ENCODE data around the gene IRF4.

IRF4 gene

DNA sequence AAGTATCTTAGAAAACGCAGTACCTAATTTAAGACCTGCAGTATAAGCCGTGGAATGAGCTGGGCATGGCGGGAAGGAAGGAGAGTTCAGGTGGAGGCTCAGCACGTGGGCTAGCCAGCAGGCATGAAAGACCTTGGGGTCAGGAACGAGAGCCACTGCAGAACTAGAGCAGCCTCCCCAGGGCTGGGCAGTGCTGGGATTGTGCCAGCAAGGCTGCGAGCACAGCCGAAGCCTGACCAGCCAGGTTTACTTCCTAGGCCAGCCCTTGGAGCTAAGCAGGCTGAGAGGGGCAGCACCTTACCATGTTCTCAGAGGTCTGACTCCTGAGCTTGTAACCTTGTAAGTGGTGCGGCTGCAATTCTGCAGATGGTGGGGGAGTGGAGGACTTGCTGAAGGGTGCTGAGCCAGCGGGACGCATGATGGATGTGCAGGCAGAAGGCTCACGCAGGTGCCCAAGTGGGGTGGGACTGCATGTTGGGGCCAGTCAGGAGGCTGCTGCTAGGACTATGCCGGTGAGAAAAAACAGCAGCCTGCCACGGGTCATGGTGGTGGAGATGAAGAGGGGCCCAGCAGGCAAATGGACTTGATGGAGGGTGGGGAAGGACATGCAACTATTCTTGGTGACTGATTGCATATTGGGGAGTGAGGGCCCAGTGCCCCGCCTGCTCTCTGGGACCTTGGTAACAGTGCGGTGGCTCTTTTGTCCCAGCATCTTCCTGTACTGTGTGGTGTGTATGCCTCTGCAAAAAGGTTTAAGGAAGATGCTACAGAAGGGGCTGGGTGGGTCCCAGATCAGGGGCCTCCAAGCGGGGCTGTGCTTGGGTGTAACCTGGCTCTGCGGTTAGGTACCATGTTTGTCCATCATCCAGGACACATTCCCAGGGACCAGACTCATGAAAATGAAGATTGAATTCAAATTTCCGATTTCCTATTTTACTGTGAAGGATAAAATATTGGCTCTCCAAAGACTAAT is 37.6 kb upstream of the IRF4 start:
- DNase-seq (ENCODE audit: low spot score), result no peak

DNA sequence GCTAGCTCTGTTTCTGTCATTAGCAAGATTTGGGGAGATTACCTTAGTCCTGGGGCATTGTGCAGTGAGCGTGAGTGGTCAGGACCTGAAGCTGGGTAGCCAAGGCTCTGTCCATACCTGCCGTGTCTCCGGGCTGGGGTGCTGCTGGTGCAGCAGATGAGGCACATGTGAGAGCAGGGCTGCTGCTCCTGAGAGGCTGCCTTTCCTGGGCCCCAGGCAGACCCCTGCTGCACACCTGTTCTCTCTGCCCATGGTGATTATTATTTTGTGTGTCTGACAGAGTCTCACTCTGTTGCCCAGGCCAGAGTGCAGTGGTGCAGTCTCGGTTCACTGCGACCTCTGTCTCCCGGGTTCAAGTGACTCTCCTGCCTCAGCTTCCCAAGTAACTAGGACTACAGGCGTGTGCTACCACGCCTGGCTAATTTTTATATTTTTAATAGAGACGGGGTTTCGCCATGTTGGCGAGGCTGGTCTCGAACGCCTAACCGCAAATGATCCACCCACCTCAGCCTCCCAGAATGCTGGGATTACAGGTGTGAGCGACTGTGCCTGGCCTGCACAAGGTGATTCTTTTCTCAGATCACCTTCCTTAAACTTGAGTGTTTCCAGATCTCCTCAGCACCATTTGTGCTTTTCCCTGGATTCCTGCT is 36.8 kb upstream of the IRF4 start:
- no peak for DNase-seq (ENCODE audit: low spot score)

DNA sequence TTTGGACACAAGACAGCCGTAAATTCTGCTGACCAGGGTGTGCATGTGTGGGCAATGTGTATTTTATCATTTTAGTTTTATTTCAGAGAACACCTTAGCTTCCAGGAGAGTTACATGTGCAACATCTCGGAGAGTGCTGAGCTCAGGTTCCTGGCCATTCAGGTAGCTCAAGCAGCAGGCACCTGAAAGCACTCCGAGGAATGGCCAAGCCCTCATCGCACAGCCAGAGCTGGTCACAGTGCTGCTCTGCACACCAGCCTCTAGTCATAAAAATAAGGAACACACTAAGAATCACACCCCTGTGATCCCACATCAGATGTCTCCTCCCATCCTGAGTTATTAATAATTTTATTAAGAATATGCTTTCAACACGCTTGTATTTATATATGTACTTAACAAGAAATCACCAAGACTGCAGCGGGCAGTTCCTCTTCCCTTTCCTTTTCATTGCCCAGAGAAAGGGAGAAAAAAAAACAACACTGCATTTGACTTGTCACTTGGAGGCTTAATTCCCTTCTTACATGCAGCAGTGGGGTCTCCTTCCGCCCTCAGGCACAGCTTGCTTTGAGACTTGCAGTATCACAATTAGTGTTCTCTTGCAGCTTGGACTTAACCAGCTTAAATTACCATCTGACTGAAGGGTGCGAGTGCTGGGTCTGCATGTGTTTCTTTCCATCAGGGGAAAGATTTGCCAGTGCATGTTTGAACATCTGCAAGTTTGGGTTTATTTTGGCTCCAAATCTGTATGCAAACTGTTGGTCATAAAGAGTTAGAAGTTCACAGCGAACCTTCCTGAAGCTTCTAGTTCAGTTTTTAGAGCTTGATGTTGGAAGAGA is 36.0 kb upstream of the IRF4 start:
- no peak for DNase-seq (ENCODE audit: low spot score)

GRCh38 chr6:356828-357251 is 34.7 kb upstream of the IRF4 start:
- DNase-seq (ENCODE audit: low spot score), result no peak

DNA sequence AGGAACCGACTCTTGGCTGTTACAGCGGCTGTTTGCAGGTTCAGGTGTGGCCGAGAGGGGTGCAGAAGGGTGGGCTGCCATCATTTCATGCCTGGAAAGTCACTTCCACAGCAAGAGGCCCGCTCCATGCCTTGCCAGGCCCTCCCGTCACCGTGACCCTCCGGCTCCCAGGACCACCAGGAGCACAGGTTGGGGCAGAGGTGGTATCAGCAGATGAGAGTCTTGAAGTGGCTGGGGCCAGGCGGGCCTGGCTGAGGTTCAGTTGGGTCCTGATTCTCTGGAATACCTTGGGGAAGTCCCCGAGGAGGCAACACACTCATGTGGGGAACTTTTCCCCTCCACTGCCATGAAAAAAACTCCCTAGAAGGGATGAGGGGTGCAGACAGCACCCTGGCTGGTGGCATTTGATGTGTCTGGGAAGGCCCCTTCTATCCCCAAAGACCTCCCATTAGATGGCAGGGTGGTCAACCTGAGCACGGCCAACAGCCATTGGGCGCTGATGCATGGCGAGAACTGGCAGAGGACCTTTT is 34.2 kb upstream of the IRF4 start:
- DNase-seq (ENCODE audit: low spot score), result no peak

DNA sequence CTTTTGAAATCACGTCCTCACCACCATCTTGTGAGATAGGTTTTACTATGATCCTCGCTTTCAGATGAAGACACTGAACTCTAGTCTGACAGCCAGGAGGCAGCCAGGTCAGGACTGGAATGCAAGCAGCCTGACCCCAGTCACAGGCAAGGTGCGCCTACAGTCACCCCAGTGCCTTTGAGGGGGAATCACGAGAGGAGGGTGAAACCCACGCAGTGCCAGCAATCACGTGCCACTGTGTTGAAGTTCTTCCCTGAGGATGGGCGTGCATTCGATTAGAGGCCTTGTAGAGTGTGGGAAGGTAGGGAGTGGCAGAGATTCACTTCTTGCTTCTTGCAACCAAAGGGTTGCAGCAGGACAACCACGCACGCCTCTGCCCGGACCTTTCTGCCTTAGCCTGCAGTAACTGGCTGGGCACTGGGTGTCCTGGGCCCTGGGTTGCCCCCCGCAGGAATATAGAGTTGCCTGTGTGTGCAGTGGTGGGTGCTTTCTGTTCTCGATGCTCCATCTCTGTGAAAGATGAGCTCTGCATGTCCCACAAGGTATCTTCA is 33.7 kb upstream of the IRF4 start:
- no peak for DNase-seq (ENCODE audit: low spot score)

DNA sequence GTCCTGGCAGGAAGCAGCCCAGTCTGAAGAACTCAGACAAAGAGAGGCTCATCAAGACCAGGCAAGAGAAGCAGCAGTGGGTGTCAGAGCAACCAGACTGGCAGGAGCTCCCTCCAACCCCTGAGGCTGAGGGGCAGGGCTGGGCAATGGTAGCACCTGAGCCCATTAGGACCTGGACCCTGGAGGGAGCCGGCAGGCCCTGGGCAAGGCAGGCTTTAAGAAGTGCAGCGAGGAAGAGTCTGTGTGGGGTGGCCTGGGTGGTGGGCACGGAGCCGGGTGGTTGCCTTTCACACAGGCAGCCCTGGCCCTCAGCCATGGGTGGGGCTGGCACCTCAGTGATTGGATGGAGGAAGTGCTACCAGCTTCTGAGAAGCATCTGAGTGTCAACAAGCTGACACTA is 33.1 kb upstream of the IRF4 start:
- DNase-seq (ENCODE audit: low spot score), result no peak

DNA sequence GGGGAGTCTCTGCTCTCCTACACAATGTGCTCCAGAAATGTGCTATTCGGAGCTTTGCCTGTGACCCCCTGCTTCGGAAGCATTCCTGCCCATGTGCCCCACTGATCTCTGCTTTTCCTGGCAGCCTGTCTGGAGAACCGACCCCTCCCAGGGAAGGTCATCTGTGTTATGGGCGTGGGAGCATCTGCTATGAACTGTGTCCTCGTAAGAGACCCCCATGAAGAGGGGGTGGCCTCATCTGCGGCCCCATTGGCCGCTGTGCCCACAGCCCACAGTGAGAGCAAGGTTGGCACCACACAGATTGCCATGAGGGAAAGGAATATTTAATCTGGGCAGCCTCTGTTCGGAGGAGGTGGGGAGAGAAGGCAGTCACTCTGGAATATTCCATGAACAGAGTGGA is 32.7 kb upstream of the IRF4 start:
- no peak for DNase-seq (ENCODE audit: low spot score)

GRCh38 chr6:359261-360035 is 32.1 kb upstream of the IRF4 start:
- DNase-seq (ENCODE audit: low spot score), result no peak

DNA sequence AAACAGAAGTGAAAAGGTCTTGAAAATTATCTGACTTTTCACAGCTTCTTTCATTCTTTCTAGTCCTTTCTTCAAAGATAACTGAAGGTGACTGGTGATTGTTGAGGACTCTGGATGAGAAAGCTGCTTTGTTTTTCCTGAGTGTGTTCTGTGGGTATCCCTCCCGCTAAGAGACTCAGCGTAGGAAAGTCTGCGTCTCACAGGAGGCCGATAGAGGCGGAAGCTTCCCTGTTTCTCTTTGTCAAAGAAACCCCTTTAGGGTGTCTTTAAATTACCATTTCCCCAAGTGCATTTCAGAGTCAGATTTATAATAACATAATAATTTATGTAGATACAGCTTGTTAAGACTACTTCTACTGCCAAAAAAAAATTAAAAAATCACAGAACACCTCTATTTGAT is 31.2 kb upstream of the IRF4 start:
- no peak for DNase-seq (ENCODE audit: low spot score)

GRCh38 chr6:360764-361373 is 30.7 kb upstream of the IRF4 start:
- DNase-seq (ENCODE audit: low spot score), result no peak

DNA sequence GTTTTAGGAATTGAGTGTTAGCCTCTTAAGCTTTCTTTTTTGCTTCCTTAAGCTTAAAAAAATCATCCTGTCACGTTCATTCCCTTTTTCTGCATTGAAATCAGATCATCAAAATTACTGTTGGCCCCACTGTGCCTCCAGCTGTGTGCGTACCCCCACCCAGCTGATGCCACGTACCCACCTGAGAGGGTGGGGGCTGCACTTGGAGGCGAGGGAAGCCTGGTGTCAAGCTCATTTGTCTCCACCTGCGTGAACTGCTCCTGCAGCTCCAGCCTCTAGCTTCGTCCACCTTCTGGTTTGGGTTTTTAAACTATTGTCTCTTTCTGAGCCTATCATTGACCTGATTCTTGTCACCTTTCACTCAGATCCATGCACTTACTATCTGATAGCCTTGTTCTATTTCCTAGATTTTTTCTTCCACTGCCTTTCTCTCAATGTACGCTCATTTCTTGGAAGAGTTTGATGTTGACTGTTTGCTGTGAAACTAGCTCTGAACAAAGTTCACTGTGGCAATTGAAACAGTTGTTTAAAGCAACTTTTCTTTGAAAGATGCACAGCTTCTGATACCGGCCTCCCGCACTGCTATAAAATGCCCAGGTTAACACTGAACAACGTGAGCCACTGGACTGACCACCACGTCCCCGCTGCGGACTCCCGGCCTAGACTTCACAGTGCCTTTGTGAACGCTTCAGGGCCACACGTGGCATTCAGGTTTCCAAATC is 30.0 kb upstream of the IRF4 start:
- no peak for DNase-seq (ENCODE audit: low spot score)

DNA sequence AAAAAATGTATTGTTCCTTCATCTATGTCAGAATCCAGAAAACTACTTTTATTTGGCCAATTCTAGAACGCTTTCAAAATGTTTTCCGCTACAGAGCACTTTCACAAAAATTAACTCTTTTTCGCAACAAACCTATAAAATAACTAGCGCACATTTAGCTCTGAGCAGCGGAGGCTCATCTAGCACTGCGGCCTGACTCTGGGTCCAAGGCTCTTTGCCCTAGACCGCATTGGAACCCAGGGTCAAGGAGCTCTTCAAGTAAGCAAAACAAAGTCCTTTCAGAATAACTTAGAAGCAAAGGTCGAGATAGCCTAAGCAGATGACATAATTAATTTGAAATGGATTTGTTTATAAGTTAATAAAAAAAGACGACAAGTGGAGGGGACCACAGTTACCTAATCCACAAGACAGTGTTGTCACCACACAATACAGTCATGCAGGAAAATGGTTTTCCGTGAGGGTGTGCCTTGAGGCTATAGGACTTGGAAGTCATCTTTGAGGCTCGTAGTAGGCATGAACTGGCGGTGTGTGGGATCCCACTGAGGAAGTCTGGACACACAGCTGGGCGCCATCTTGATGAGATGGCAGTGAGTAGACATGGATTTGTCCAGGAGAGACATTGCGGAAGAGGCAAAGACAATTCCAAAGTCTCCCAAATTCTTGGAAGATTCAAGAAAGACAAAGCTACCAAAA is 29.2 kb upstream of the IRF4 start:
- no peak for DNase-seq (ENCODE audit: low spot score)

DNA sequence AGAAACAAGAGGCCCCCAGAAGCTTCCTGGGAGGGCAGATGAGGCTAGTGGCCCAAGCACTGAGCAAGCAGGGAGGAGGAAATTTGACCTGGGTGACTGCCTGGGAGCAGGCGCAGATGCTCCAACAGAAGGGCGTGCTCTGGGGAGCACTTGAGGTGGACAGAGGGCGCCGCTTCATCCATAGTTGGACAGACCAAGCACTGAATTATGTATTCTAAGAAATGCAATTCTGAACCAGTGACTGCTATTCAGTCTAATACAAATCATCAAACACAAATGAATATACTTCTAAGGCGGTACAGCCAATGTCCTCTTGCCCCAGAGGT is 28.7 kb upstream of the IRF4 start:
- no peak for DNase-seq (ENCODE audit: low spot score)

DNA sequence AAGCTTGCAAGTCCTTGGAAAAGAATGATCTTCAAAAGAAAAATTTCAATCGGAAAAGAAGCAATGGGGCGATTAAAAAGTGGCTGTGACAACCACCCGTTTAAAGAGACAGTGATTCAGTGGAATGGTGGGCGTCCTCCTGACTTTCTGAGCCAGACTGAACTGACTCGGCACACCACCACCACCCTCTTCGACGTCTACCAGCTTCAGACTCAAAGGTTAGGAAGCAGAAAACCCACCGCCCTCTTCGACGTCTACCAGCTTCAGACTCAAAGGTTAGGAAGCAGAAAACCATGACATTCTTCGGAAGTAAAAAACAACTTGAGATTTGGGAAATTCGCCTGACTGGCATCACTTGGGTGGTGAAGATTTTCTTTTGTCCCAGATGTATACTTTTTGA is 28.3 kb upstream of the IRF4 start:
- DNase-seq (ENCODE audit: low spot score), result no peak

GRCh38 chr6:363909-364308 is 27.6 kb upstream of the IRF4 start:
- DNase-seq (ENCODE audit: low spot score), result no peak

DNA sequence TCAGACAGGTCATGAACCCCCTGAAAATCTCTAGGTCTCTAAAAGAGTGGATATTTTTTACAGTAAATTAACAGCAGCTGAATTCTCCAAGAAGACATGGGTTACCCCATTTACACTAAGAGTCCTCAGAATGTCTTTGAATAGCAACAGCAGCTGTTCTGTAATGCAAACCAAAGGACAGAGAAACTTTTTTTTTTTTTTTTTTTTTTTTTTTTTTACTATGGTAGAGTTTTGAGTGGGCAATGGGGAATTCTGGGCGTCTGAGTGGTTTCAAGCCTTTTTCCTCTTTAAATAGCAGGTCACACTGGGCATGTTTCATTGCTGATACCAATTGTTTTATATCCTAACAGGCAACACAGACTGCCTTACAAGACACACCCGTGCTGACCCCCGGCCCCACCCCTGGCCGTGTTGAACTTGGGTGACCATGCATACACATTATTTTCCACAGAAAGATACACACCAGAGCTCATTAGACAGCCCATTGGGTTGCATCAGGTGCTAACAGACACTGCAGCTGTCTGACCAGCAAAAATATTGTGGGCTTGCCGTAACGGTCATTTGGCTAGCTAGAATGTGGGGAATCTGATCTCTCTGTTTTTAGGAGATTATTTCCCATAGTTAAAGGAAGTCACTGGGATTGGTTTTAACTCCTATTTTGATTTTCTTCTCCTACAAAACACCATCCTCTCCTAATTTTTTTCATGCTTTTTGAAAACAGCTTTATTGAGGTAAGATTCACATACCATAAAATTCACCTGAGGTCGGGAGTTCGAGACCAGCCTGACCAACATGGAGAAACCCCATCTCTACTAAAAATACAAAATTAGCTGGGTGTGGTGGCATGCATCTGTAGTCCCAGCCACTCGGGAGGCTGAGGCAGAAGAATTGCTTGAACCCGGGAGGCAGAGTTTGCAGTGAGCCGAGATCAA is 26.7 kb upstream of the IRF4 start:
- DNase-seq (ENCODE audit: low spot score), result no peak

GRCh38 chr6:365835-366234 is 25.7 kb upstream of the IRF4 start:
- DNase-seq (ENCODE audit: low spot score), result no peak
